HK-2 (cell line): ENCODE measurements around the gene F8A3.
"Not testable (repeated sequence)": the region's sequence is repeated elsewhere in the genome, so short reads cannot be mapped to it uniquely, and the experiment has no call there.

ENCODE experiments used
- DNase-seq: peaks from one replicate; pipeline ENCODE4 v3.0.0-alpha.2; 2018; ENCODE audit not compliant: unreplicated experiment

The F8A3 gene

GRCh38 chrX:155458471-155458870, at the start of gene F8A3:
TSS of gene F8A3 (minus strand) at chrX:155458620. CDS start at chrX:155458600, 20 bp downstream.
- DNase-seq = not testable (repeated sequence)

GRCh38 chrX:155505296-155505695, 46.9 kb upstream of the F8A3 start:
- DNase-seq = no peak

GRCh38 chrX:155495134-155495533, 36.7 kb upstream of the F8A3 start:
- not testable (repeated sequence) for DNase-seq

- DNase-seq = not testable (repeated sequence)
Measured at GRCh38 chrX:155491421-155491820, 33.0 kb upstream of the F8A3 start.

- not testable (repeated sequence) for DNase-seq
Measured at GRCh38 chrX:155477136-155477535, 18.7 kb upstream of the F8A3 start.

- DNase-seq = not testable (repeated sequence)
Measured at GRCh38 chrX:155466269-155466938, 8.0 kb upstream of the F8A3 start.

- DNase-seq = not testable (repeated sequence)
Measured at GRCh38 chrX:155460501-155460900, 2.1 kb upstream of the F8A3 start.

GRCh38 chrX:155457761-155458447, 516 bp downstream of the F8A3 start:
- DNase-seq = not testable (repeated sequence)

GRCh38 chrX:155441097-155441496, 17.3 kb downstream of the F8A3 start:
- DNase-seq = no peak

- DNase-seq = no peak
Measured at GRCh38 chrX:155435744-155436112, 22.7 kb downstream of the F8A3 start.

- DNase-seq = no peak
Measured at GRCh38 chrX:155434906-155435743, 23.3 kb downstream of the F8A3 start.

- no peak for DNase-seq
Measured at GRCh38 chrX:155417769-155418168, 40.7 kb downstream of the F8A3 start.
